SH-SY5Y (cell line): ENCODE measurements around the gene COTL1.

Experiments used
- GATA2 ChIP-seq: IDR thresholded peaks from 2 replicates; pipeline ENCODE4 v1.6.1; 2011; ENCODE audit warnings: mild to moderate bottlenecking, low read depth, low read length
- GATA3 ChIP-seq: IDR thresholded peaks from 2 replicates; pipeline ENCODE4 v1.6.1; 2011; ENCODE audit warnings: low read depth, mild to moderate bottlenecking, low read length, moderate library complexity

DNA sequence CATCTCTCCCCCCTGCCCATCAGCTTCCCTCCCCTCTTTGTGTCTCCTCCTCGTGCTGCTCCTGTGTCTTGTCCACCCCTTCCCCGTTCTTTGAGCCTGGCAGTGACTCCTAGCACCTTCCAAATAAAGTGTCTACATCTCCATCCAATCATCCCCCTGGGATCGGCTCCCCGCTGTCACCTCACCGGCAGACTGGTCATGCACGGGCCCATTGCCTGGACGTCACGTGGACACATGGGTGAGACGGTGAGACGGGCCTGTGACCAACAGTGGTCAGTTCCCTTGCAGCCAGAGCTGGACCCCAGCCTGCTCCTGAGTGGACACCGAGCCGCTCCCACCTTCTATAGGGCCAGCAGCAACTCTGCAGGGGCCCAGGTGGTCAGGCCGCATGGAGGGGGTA is 46.4 kb downstream of the COTL1 start:
- TF ChIP-seq GATA3 = no peak
- no peak for TF ChIP-seq GATA2
